Measurements from ENCODE around the gene EDARADD. TPM values are rescaled to one million over a fixed set of nuclear protein-coding genes. Genes with fewer than 3 reads are reported as not detected.

EDARADD gene
- total RNA-seq, 1 donor from 2014 or later, result 1.4 TPM

GRCh38 chr1:236354330-236355147 is 39.5 kb upstream of the EDARADD start:
- H3K4me2 ChIP-seq, result no peak overlapping the region
- no peaks in the 10 kb centered on the region for H3K4me1 ChIP-seq
- no peak overlapping the region for H3K27ac ChIP-seq
- no peak overlapping the region for H3K4me3 ChIP-seq
- no peaks in the 10 kb centered on the region for H3K36me3 ChIP-seq
- H4K20me1 ChIP-seq (ENCODE audit: low read depth), result no peaks in the 10 kb centered on the region
- no peaks in the 10 kb centered on the region for H3K36me3 Mint-ChIP-seq
- peaks cover 2% of the 10 kb centered on the region for H3K4me1 Mint-ChIP-seq
- no peak overlapping the region for H3K27ac Mint-ChIP-seq
- no peak for DNase-seq (ENCODE audit: low spot score)
- peaks cover 12% of the 10 kb centered on the region for H3K9me3 Mint-ChIP-seq
- H3K27me3 Mint-ChIP-seq (ENCODE audit: insufficient read depth, low read depth), result peaks cover 3% of the 10 kb centered on the region
- no peaks in the 10 kb centered on the region for H3K79me2 ChIP-seq (ENCODE audit: low read depth)
- no peak overlapping the region for H3K4me3 Mint-ChIP-seq
- H2AFZ ChIP-seq (replicated peaks), result no peak overlapping the region
- no peaks in the 10 kb centered on the region for H3F3A ChIP-seq (ENCODE audit: low read depth)
- no peak overlapping the region for H3K9ac ChIP-seq
- no peaks in the 10 kb centered on the region for H3K9me3 ChIP-seq (ENCODE audit: low read depth)
- no peaks in the 10 kb centered on the region for H3K27me3 ChIP-seq
- no peak for TF ChIP-seq EZH2phosphoT487 (IDR thresholded peaks at IDR 0.05)
- no peak for TF ChIP-seq EZH2 (IDR thresholded peaks at IDR 0.05)
- no peak for TF ChIP-seq CTCF (IDR thresholded peaks at IDR 0.05)

GRCh38 chr1:236356141-236356540 is 37.9 kb upstream of the EDARADD start:
- Histone ChIP-seq H3K79me2 (ENCODE audit: low read depth) (no peaks in the 10 kb centered on the region), H3K4me2 (no peak overlapping the region), H3K4me3 (no peak overlapping the region), H3K27ac (no peak overlapping the region), H3K9me3 (ENCODE audit: low read depth) (no peaks in the 10 kb centered on the region), H3K4me1 (no peaks in the 10 kb centered on the region), H3K36me3 (no peaks in the 10 kb centered on the region), H3K9ac (no peak overlapping the region), H2AFZ (replicated peaks) (no peak overlapping the region), H3F3A (ENCODE audit: low read depth) (no peaks in the 10 kb centered on the region), H4K20me1 (ENCODE audit: low read depth) (no peaks in the 10 kb centered on the region), H3K27me3 (no peaks in the 10 kb centered on the region)
- H3K4me1 Mint-ChIP-seq, result peaks cover 2% of the 10 kb centered on the region
- peaks cover 3% of the 10 kb centered on the region for H3K27me3 Mint-ChIP-seq (ENCODE audit: insufficient read depth, low read depth)
- H3K9me3 Mint-ChIP-seq, result peaks cover 12% of the 10 kb centered on the region
- no peak overlapping the region for H3K4me3 Mint-ChIP-seq
- TF ChIP-seq CTCF (IDR thresholded peaks at IDR 0.05) (no peak), EZH2phosphoT487 (IDR thresholded peaks at IDR 0.05) (no peak), EZH2 (IDR thresholded peaks at IDR 0.05) (no peak)
- no peak for DNase-seq (ENCODE audit: low spot score)
- H3K27ac Mint-ChIP-seq, result no peak overlapping the region
- no peaks in the 10 kb centered on the region for H3K36me3 Mint-ChIP-seq

- Histone ChIP-seq H3K27ac (no peak overlapping the region), H3K4me1 (no peaks in the 10 kb centered on the region), H4K20me1 (ENCODE audit: low read depth) (no peaks in the 10 kb centered on the region), H3F3A (ENCODE audit: low read depth) (no peaks in the 10 kb centered on the region), H3K9me3 (ENCODE audit: low read depth) (no peaks in the 10 kb centered on the region), H3K9ac (no peak overlapping the region), H2AFZ (replicated peaks) (no peak overlapping the region), H3K4me3 (no peak overlapping the region), H3K36me3 (no peaks in the 10 kb centered on the region), H3K27me3 (no peaks in the 10 kb centered on the region), H3K79me2 (ENCODE audit: low read depth) (no peaks in the 10 kb centered on the region), H3K4me2 (no peak overlapping the region)
- Mint-ChIP-seq H3K36me3 (no peaks in the 10 kb centered on the region), H3K9me3 (peaks cover 12% of the 10 kb centered on the region), H3K4me3 (no peak overlapping the region), H3K27ac (no peak overlapping the region), H3K4me1 (no peaks in the 10 kb centered on the region), H3K27me3 (ENCODE audit: insufficient read depth, low read depth) (peaks cover 3% of the 10 kb centered on the region)
- TF ChIP-seq CTCF (IDR thresholded peaks at IDR 0.05) (no peak), EZH2 (IDR thresholded peaks at IDR 0.05) (no peak), EZH2phosphoT487 (IDR thresholded peaks at IDR 0.05) (no peak)
- no peak for DNase-seq (ENCODE audit: low spot score)
Measured at GRCh38 chr1:236361909-236362590, 32.0 kb upstream of the EDARADD start.

All from neural progenitor cell (in vitro differentiated cells).